Heart right ventricle (tissue), 16 donors: ENCODE data around the gene PDE4D. TPM values are rescaled to one million over a fixed set of nuclear protein-coding genes. Genes with fewer than 3 reads are reported as not detected.

Source experiments
- ATAC-seq, 8 donors: fragments of 200-7000 bp; cut with Tn5 transposase; one replicate each; pipeline ENCODE4 v1.9.1; 2020; ENCODE audit warnings: mild to moderate bottlenecking in 8 of 8, moderate library complexity in 8 of 8, moderate number of reproducible peaks in 1 of 8
- DNase-seq, 2 donors: peaks; one replicate each; pipeline ENCODE4 v3.0.0-alpha.2; 2020
- H3K27ac ChIP-seq, 10 donors: fragments of 200-600 bp; sonication (generic) in 2 of 10; one replicate each; pipeline versions ENCODE4 v1.5.0 to v1.8.0; 2020 to 2022; ENCODE audit warnings: mild to moderate bottlenecking in 3 of 10
- H3K27me3 ChIP-seq, 7 donors: fragments of 200-600 bp; one replicate each; pipeline ENCODE4 v1.8.0; 2021 to 2022; ENCODE audit warnings: mild to moderate bottlenecking in 2 of 7
- H3K36me3 ChIP-seq, 9 donors: fragments of 200-600 bp; sonication (generic) in 1 of 9; one replicate each; pipeline versions ENCODE4 v1.5.0 to v1.8.0; 2020 to 2022; ENCODE audit warnings: mild to moderate bottlenecking in 2 of 9
- H3K4me1 ChIP-seq, 9 donors: fragments of 200-600 bp; sonication (generic) in 1 of 9; one replicate each; pipeline versions ENCODE4 v1.5.0 to v1.8.0; 2020 to 2022; ENCODE audit warnings: mild to moderate bottlenecking in 4 of 9
- H3K4me3 ChIP-seq, 10 donors: fragments of 200-600 bp; sonication (generic) in 2 of 10; one replicate each; pipeline versions ENCODE4 v1.5.0 to v1.8.0; 2020 to 2022; ENCODE audit warnings: mild to moderate bottlenecking in 7 of 10, moderate library complexity in 2 of 10
- H3K9me3 ChIP-seq, 11 donors: fragments of 200-600 bp in 10 of 11; sonication (generic) in 2 of 11; one replicate each; pipeline versions ENCODE4 v1.5.0 to v1.8.0; 2013 to 2022; ENCODE audit warnings: mild to moderate bottlenecking in 2 of 11, control low read depth in 1 of 11, moderate library complexity in 1 of 11
- WGBS, 2 donors: extraction: QIAGEN DNeasy Blood & Tissue Kit; methylation state at CpG; one replicate each; pipeline ENCODE4 v1.1.7; 2013; ENCODE audit warnings: inconsistent platforms in 1 of 2; 5-methylcytosine and 5-hydroxymethylcytosine counted together
- intact Hi-C, 10 donors: fragments of 100-400 bp; cut with DNase I; formaldehyde crosslinking; loops; one replicate each; pipeline versions ENCODE4 v1.11.1 to v1.14.2; 2022
- polyA plus RNA-seq, 2 donors: library from polyadenylated mRNA; stranded (reverse); fragments of 200-250 nt; gene quantifications; one replicate each; pipeline ENCODE4 v1.2.3, GENCODE V29; 2013
- total RNA-seq, 10 donors: library from RNA; stranded (reverse); fragmentation: NEBNext Ultra II Directional in 3 of 10; extraction: Animal tissue kit (Norgen Biotek cat#: 25700) in 3 of 10; gene quantifications; one replicate each; pipeline versions ENCODE4 v1.2.1 to v1.2.4, GENCODE V29; 2021 to 2023
- TF ChIP-seq, protein P1 (sequence below), 9 donors: fragments of 200-600 bp; sonication (generic) in 2 of 9; IDR thresholded peaks; one replicate each; pipeline versions ENCODE4 v1.5.0 to v1.8.0; 2021 to 2022; ENCODE audit warnings: antibody characterized with exemption in 9 of 9, mild to moderate bottlenecking in 5 of 9, moderate library complexity in 1 of 9
- donor health status: Arrhythmogenic right ventricular cardiomyopathy.
- donor health status: ischemic (EF 13 %, LVEDD 7.1; RV severe dilation, severe dysfunction).
- donor health status: healthy with polysubstance abuse.
- donor health status: DM: no; HTN: yes; CAD: no.
- donor health status: DM: no; HTN: no; CAD: no.
- donor health status: ischemic (EF 25% LVEDD 6.9; RV normal size, moderate dysfunction).
- donor health status: ischemic (EF 25% LVEDD 5.7; RV mildly dilated, moderate dysfunction).
- donor health status: healthy.
- donor health status: DM: yes; HTN: yes; CAD: no.
- donor health status: Ischemic cardiomyopathy.
- donor health status: ischemic (EF 35%, LVEDD 5.7; RV mildly dilated, moderate dysfunction).
- donor health status: nonischemic (EF 11% LVEDD 7.7; RV severe dilation, severe dysfunction).
- donor health status: DM: yes; HTN: yes; CAD: no.
- donor health status: PGD.
- donor health status: ischemic (EF 29% LVEDD 5.4; RV normal size, mild dysfunction).
- donor health status: nonischemic (EF 23%, LVEDD 6.1; RV moderate dilation, normal function).

Gene PDE4D
- total and polyA plus RNA-seq, 12 donors, result 5.8 to 83.2 (median 39.5) TPM

DNA sequence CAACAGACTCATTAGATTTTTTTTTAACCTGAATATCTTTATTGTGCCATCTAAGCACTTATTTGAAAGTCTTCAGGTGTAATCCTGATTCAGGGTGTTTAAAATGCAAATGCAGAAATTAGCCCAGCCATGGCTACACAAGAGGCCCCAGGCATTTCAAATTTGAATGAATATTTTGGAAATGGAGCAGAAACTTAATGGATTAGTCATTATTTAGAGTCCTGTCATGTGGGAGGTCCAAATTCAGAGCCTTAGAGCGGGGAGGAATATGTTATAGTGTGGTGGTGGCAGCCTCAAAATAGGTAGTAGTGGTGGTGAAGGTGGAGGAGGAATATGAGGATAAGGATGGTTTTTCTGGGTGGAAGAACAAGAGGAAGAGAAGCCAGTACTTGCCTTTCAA is 743.7 kb downstream of the PDE4D start:
- ATAC-seq, result no peak
- Histone ChIP-seq H3K36me3 (peaks cover 0 to 8% (median 0%) of the 10 kb centered on the region in 9 donors), H3K4me3 (no peak overlapping the region), H3K4me1 (peaks cover 0 to 15% (median 0%) of the 10 kb centered on the region in 9 donors), H3K9me3 (no peaks in the 10 kb centered on the region), H3K27ac (no peak overlapping the region), H3K27me3 (no peaks in the 10 kb centered on the region)
- intact Hi-C loops, result loop anchor here in 1 of 10 donors (10.0 kb wide), 1 partner anchor 255 kb away; no protein-coding TSS in a partner anchor
- WGBS, 2 donors, result 98 to 100% methylated on average over 1 of the region's 1 CpG
- TF ChIP-seq, protein P1, sequence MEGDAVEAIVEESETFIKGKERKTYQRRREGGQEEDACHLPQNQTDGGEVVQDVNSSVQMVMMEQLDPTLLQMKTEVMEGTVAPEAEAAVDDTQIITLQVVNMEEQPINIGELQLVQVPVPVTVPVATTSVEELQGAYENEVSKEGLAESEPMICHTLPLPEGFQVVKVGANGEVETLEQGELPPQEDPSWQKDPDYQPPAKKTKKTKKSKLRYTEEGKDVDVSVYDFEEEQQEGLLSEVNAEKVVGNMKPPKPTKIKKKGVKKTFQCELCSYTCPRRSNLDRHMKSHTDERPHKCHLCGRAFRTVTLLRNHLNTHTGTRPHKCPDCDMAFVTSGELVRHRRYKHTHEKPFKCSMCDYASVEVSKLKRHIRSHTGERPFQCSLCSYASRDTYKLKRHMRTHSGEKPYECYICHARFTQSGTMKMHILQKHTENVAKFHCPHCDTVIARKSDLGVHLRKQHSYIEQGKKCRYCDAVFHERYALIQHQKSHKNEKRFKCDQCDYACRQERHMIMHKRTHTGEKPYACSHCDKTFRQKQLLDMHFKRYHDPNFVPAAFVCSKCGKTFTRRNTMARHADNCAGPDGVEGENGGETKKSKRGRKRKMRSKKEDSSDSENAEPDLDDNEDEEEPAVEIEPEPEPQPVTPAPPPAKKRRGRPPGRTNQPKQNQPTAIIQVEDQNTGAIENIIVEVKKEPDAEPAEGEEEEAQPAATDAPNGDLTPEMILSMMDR (IDR thresholded peaks at IDR 0.05), result no peak
- DNase-seq, result no peak

DNA sequence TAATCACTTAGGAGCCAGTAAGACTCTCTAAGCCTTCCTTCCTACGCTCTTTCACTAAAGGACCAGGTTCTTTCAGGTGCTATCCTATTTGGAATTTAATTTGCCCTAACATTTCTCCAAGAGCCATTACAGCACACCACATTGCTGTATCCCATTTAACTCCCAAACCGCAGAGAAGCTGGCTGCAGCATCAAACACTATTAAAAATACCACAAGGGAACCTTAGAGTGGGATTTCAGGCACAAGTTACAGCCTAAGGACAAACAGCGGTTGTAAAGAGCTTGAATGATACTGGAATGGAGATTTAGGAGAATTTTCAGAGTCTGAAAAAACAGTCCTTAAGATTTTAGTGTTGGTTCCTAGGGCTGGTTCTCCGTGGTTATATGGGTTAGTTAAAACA is 744.3 kb downstream of the PDE4D start:
- ATAC-seq (no peak), DNase-seq (no peak)
- Histone ChIP-seq H3K27me3 (no peaks in the 10 kb centered on the region), H3K36me3 (peaks cover 0 to 8% (median 0%) of the 10 kb centered on the region in 9 donors), H3K4me3 (no peak overlapping the region), H3K27ac (no peak overlapping the region), H3K9me3 (no peaks in the 10 kb centered on the region), H3K4me1 (peaks cover 0 to 17% (median 4%) of the 10 kb centered on the region in 9 donors)
- WGBS, 2 donors, result 95% methylated on average over 4 of the region's 4 CpGs
- intact Hi-C loops, result no loop called here
- TF ChIP-seq, protein P1 (IDR thresholded peaks at IDR 0.05), result no peak

- Histone ChIP-seq H3K36me3 (peaks cover 0 to 8% (median 0%) of the 10 kb centered on the region in 9 donors), H3K4me1 (peaks cover 0 to 27% (median 4%) of the 10 kb centered on the region in 9 donors), H3K27ac (no peak overlapping the region), H3K4me3 (no peak overlapping the region), H3K27me3 (no peaks in the 10 kb centered on the region), H3K9me3 (no peaks in the 10 kb centered on the region)
- TF ChIP-seq, protein P1 (IDR thresholded peaks at IDR 0.05), result no peak
- no peak for DNase-seq
- WGBS, 2 donors, result 93 to 97% methylated on average over 3 of the region's 3 CpGs
- intact Hi-C loops, result no loop called here
- ATAC-seq, result no peak
Measured at GRCh38 chr5:59146729-59147128, 746.8 kb downstream of the PDE4D start.

DNA sequence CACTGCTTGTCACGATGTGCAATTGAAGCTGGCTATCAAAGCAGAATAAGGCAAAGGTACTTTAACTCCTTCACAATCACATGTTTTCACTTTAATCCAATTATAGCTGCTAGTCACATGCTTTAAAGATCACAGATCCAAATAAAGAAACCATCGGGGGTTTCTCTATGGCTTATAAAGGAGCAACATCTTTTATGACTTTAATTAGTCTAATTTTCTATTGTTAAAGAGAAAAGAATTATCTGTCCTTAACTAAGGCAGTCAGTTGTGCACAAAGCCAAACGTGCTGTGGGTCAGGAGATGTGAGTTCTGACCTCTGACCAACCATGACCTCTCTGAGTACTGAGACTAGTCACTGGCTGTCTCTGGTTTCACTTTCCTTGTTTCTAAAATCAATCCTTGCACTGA is 749.6 kb downstream of the PDE4D start:
- peak in 7 of 8 donors; percentile 46 to 86 (median 71) for ATAC-seq
- TF ChIP-seq, protein P1 (IDR thresholded peaks at IDR 0.05), result no peak

More for the DNA sequence above, 749.6 kb downstream of the PDE4D start:
- intact Hi-C loops, result no loop called here
- WGBS, 2 donors, result 27 to 42% methylated on average over 3 of the region's 3 CpGs
- Histone ChIP-seq H3K27me3 (no peaks in the 10 kb centered on the region), H3K36me3 (no peaks in the 10 kb centered on the region), H3K4me3 (no peak overlapping the region), H3K4me1 (peaks cover 0 to 35% (median 7%) of the 10 kb centered on the region in 9 donors), H3K27ac (peak overlapping the region; percentile 5 to 73 (median 44)), H3K9me3 (no peaks in the 10 kb centered on the region)
- DNase-seq, result no peak
